GM12878 (cell line): Measurements from ENCODE around the gene RSKR. TPM values are rescaled to one million over a fixed set of nuclear protein-coding genes. Genes with fewer than 3 reads are reported as not detected.

Experiments used
- ATAC-seq: fragments of 200-7000 bp; cut with Tn5 transposase; 3 replicates; pipeline ENCODE4 v1.9.1; 2020; ENCODE audit warnings: mild to moderate bottlenecking, moderate library complexity
- BruUV-seq: library from RNA; stranded (reverse); fragments of 400-500 nt; replicated peaks from 2 replicates; lab custom pipeline; 2021; lab: Mats Ljungman, UMichigan
- CTCF ChIA-PET: fragments of 300-600 bp; sonication (Branson Sonifier 250); formaldehyde crosslinking; extraction: SDS; loops from one replicate; lab custom pipeline; 2021; ENCODE audit warnings: inconsistent platforms; lab: Yijun Ruan, JAX
- POLR2A ChIA-PET: fragments of 350-600 bp; formaldehyde crosslinking; extraction: SDS; loops from one replicate; lab custom pipeline; 2021; ENCODE audit warnings: inconsistent platforms; lab: Charles Lee
- RAD21 ChIA-PET: fragments of 300-600 bp; sonication (Branson Sonifier 250); formaldehyde crosslinking; loops from one replicate; lab custom pipeline; 2023; ENCODE audit warnings: antibody characterized with exemption; ENCODE audit not compliant: unreplicated experiment; lab: Charles Lee
- SMC1A ChIA-PET: fragments of 300-600 bp; sonication (Branson Sonifier 250); formaldehyde crosslinking; loops from one replicate; lab custom pipeline; 2023; ENCODE audit not compliant: unreplicated experiment, uncharacterized antibody; lab: Charles Lee
- DNase-seq: peaks from one replicate; pipeline ENCODE4 v3.0.0-alpha.2; 2011; ENCODE audit warnings: low read depth, low spot score
- FAIRE-seq: peaks from 3 replicates; lab custom pipeline; 2011; peaks lifted over from hg19 to GRCh38; lab: Jason Lieb, UNC
- H2AFZ ChIP-seq: 2 replicates; pipeline ENCODE4 v1.6.0; 2011; ENCODE audit warnings: low read depth, low read length, control low read depth; ENCODE audit not compliant: control insufficient read depth
- H3K27ac ChIP-seq: 2 replicates; pipeline ENCODE4 v1.5.1; 2011; ENCODE audit warnings: control low read depth; ENCODE audit not compliant: control insufficient read depth, insufficient read depth
- H3K27me3 ChIP-seq, 2 experiments: replicated peaks in 1 of 2; 2 replicates each; pipeline versions ENCODE4 v1.6.0 to v1.6.1; 2011; ENCODE audit warnings: low read length in 1 of 2; ENCODE audit not compliant: control insufficient read depth in 2 of 2, insufficient read depth in 2 of 2
- H3K36me3 ChIP-seq, 2 experiments: 2 replicates each; pipeline ENCODE4 v1.5.1; 2011; ENCODE audit warnings: low read length in 1 of 2; ENCODE audit not compliant: control insufficient read depth in 2 of 2, insufficient read depth in 2 of 2
- H3K4me1 ChIP-seq: 2 replicates; pipeline ENCODE4 v1.6.1; 2011; ENCODE audit warnings: mild to moderate bottlenecking, low read length, moderate library complexity, mixed read lengths; ENCODE audit not compliant: control insufficient read depth, insufficient read depth
- H3K4me2 ChIP-seq: 2 replicates; pipeline ENCODE4 v1.6.0; 2011; ENCODE audit warnings: control low read depth; ENCODE audit not compliant: control insufficient read depth, insufficient read depth
- H3K4me3 ChIP-seq: fragments of 200-600 bp; sonication (generic); 2 replicates; pipeline ENCODE4 v1.5.1; 2016
- H3K79me2 ChIP-seq: 2 replicates; pipeline ENCODE4 v1.6.0; 2011; ENCODE audit warnings: low read length; ENCODE audit not compliant: control insufficient read depth, insufficient read depth
- H3K9ac ChIP-seq: 2 replicates; pipeline ENCODE4 v1.8.0; 2011; ENCODE audit warnings: low read length, control low read depth, mixed read lengths; ENCODE audit not compliant: control insufficient read depth, insufficient read depth
- H3K9me3 ChIP-seq: replicated peaks from 3 replicates; pipeline ENCODE4 v1.5.1; 2011; ENCODE audit warnings: mild to moderate bottlenecking, low read length; ENCODE audit not compliant: control insufficient read depth, insufficient read depth
- H4K20me1 ChIP-seq: 2 replicates; pipeline ENCODE4 v1.6.0; 2011; ENCODE audit not compliant: control insufficient read depth, insufficient read depth
- ETV6 ChIP-seq, 2 experiments: fragments of 450-650 bp in 1 of 2; IDR thresholded peaks in 1 of 2; conservative IDR thresholded peaks in 1 of 2; 2 replicates each; pipeline ENCODE4 v1.6.1; 2014; ENCODE audit warnings: antibody characterized with exemption in 1 of 2, borderline replicate concordance in 1 of 2, low read depth in 1 of 2, mild to moderate bottlenecking in 1 of 2, moderate library complexity in 1 of 2
- GATAD2B ChIP-seq: fragments of 450-650 bp; conservative IDR thresholded peaks from 2 replicates; pipeline ENCODE4 v1.6.1; 2017; ENCODE audit warnings: low read depth, mild to moderate bottlenecking, moderate library complexity
- MTA3 ChIP-seq: IDR thresholded peaks from 2 replicates; pipeline ENCODE4 v1.6.1; 2012; ENCODE audit warnings: low read length, inconsistent platforms, borderline replicate concordance
- MXI1 ChIP-seq: fragments of 150-350 bp; IDR thresholded peaks from 2 replicates; pipeline ENCODE4 v1.6.1; 2011; ENCODE audit warnings: low read depth, mild to moderate bottlenecking, inconsistent platforms, low read length, improper control_type of control experiment
- POLR2A ChIP-seq: IDR thresholded peaks from 2 replicates; pipeline ENCODE4 v1.6.1; 2011; ENCODE audit warnings: low read depth, mild to moderate bottlenecking, low read length
- RAD21 ChIP-seq: IDR thresholded peaks from 2 replicates; pipeline ENCODE4 v1.6.1; 2011; ENCODE audit warnings: mild to moderate bottlenecking, low read depth, low read length, moderate library complexity; ENCODE audit not compliant: insufficient read depth
- SMC3 ChIP-seq: IDR thresholded peaks from 2 replicates; pipeline ENCODE4 v1.6.1; 2011; ENCODE audit warnings: low read length, improper control_type of control experiment, borderline replicate concordance
- SREBF1 ChIP-seq: IDR thresholded peaks from 2 replicates; pipeline ENCODE4 v1.6.1; 2012; ENCODE audit warnings: mild to moderate bottlenecking, low read length
- TAF1 ChIP-seq: IDR thresholded peaks from 2 replicates; pipeline ENCODE4 v1.6.1; 2011; ENCODE audit warnings: mild to moderate bottlenecking, low read depth, low read length, borderline replicate concordance
- WGBS: methylation state at CpG from one replicate; pipeline ENCODE4 v1.1.6; 2016; ENCODE audit warnings: low lambda C conversion rate; ENCODE audit not compliant: insufficient replicate concordance, insufficient coverage; ENCODE audit errors: missing lambda C conversion rate; 5-methylcytosine and 5-hydroxymethylcytosine counted together
- in situ Hi-C: fragments of 300-500 bp; cut with MboI; formaldehyde crosslinking; loops from 9 replicates; pipeline ENCODE4 v1.14.3; 2018; ENCODE audit warnings: mixed read lengths
- intact Hi-C: fragments of 100-400 bp; cut with micrococcal nuclease; formaldehyde crosslinking; loops from one replicate; pipeline ENCODE4 v1.14.2; 2022; ENCODE audit not compliant: unreplicated experiment
- polyA plus RNA-seq, 11 experiments: library from polyadenylated mRNA; depleted of rRNA in 4 of 11; unstranded in 6 of 11; stranded (reverse) in 5 of 11; fragments of >200 nt; fragmentation: Nextera tagmentation in 4 of 11; fragmentation: Illumina TruSeq in 1 of 11; extraction: Ambion mirVana in 4 of 11; extraction: Trizol in 1 of 11; gene quantifications; 1 replicate in 1 of 11; 2 replicates in 10 of 11; pipeline versions ENCODE4 v1.2.1 to v1.2.3, GENCODE V29; 2011 to 2016; ENCODE audit warnings: inconsistent platforms in 2 of 11, missing spikeins in 2 of 11, low read depth in 1 of 11
- total RNA-seq, 4 experiments: library from RNA; depleted of rRNA in 3 of 4; stranded (reverse); fragments of >200 nt in 3 of 4; fragmentation: Illumina TruSeq in 1 of 4; extraction: Trizol in 1 of 4; gene quantifications; 2 replicates each; pipeline versions ENCODE4 v1.2.1 to v1.2.3, GENCODE V29; 2013 to 2021
- TF ChIP-seq, protein P1 (sequence below), 3 experiments: IDR thresholded peaks in 2 of 3; conservative IDR thresholded peaks in 1 of 3; 2 replicates each; pipeline ENCODE4 v1.5.1; 2011; ENCODE audit warnings: low read depth in 3 of 3, low read length in 3 of 3, mild to moderate bottlenecking in 3 of 3, control low read depth in 2 of 3, moderate library complexity in 2 of 3, inconsistent platforms in 1 of 3, mixed read lengths in 1 of 3; ENCODE audit not compliant: control insufficient read depth in 2 of 3, insufficient read depth in 1 of 3; ENCODE audit errors: extremely low read depth in 1 of 3

Gene RSKR
- total and polyA plus RNA-seq, 10 of the 15 experiments (the other 5 are each of a cell fraction or from before 2014, with no cell fraction given): 0.52 to 22.4 (median 8.7) TPM

DNA sequence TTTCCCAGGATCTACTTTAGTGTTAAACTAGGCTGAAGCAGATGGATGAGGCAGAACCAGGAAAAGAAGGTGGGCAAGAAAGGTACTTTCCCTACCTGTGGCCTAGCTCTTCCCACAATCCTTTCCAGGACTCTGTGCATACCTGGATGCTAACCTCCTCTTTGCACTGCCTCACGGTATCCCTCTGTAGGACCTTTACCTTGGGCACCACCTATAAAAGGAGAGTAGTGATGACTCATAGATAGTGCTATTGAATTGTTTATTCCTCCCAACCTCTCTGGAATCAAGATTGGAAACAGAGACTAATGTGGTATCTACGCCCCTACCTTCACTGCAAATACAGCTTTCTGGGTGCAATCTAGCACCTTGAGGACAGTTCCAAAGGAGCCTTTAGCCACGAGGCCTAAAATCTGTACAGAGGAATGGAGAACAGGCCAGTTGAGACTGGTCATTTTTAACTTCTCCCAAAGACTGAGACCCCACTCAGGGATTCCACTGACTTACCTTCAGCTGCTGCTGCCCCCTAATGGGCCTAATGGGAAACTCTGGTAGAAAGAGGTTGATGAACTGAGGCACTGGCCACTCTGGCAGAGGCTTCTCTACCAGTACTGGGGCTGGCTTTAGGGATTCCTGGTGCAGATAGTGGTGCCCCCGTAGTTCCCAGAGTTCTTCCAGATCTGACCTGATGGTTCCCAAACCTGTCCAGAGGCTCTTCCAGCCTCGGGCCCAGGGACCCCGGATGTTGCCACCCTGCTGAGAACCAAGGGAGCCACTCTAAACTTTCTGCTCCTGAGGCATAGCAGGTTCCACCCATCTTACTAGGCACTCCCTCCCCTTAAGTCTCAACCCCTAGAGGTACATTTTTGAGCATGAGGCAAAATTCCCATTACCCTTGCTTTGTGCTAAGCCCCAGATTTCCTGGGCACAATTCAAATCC lies 781 bp downstream of the RSKR start:
- Histone ChIP-seq H3K9me3 (no peaks in the 10 kb centered on the region), H3K27me3 (no peaks in the 10 kb centered on the region), H3K27ac (no peak overlapping the region; the same call in 1 of the 2 replicates), H2AFZ (no peak overlapping the region), H4K20me1 (no peaks in the 10 kb centered on the region), H3K4me2 (no peak overlapping the region), H3K79me2 (no peaks in the 10 kb centered on the region), H3K4me3 (no peak overlapping the region), H3K4me1 (no peaks in the 10 kb centered on the region; the same call in none of the 2 replicates), H3K36me3 (peaks cover 32 to 51% of the 10 kb centered on the region in 2 experiments), H3K9ac (no peak overlapping the region)
- 80% methylated on average over 6 of the region's 6 CpGs for WGBS
- ATAC-seq (peak; percentile 87), DNase-seq (no peak), FAIRE-seq (no peak)
- TF ChIP-seq, protein P1, sequence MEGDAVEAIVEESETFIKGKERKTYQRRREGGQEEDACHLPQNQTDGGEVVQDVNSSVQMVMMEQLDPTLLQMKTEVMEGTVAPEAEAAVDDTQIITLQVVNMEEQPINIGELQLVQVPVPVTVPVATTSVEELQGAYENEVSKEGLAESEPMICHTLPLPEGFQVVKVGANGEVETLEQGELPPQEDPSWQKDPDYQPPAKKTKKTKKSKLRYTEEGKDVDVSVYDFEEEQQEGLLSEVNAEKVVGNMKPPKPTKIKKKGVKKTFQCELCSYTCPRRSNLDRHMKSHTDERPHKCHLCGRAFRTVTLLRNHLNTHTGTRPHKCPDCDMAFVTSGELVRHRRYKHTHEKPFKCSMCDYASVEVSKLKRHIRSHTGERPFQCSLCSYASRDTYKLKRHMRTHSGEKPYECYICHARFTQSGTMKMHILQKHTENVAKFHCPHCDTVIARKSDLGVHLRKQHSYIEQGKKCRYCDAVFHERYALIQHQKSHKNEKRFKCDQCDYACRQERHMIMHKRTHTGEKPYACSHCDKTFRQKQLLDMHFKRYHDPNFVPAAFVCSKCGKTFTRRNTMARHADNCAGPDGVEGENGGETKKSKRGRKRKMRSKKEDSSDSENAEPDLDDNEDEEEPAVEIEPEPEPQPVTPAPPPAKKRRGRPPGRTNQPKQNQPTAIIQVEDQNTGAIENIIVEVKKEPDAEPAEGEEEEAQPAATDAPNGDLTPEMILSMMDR (IDR thresholded peaks at IDR 0.05 in 2 of 3, conservative IDR thresholded peaks at IDR 0.05 in 1 of 3; ENCODE audit: control insufficient read depth in 2 of 3, extremely low read depth in 1 of 3, insufficient read depth in 1 of 3, low read depth in 3 of 3, low read length in 3 of 3): peak; percentile 62 to 75 (median 69)
- peak; percentile 38; the same call in 1 of the 2 replicates for TF ChIP-seq SMC3
- TF ChIP-seq MTA3: no peak
- no peak for TF ChIP-seq TAF1
- TF ChIP-seq GATAD2B: no peak
- TF ChIP-seq MXI1: no peak
- TF ChIP-seq POLR2A: 0 out of 2 replicates have a peak, but pooled peaks have one; percentile 5
- TF ChIP-seq SREBF1: no peak
- no peak for TF ChIP-seq ETV6 (conservative IDR thresholded peaks at IDR 0.05 in 1 of 2, IDR thresholded peaks at IDR 0.05 in 1 of 2; ENCODE audit: borderline replicate concordance in 1 of 2, low read depth in 1 of 2)
- TF ChIP-seq RAD21: peak; percentile 69
- intact Hi-C loops: loop anchor here (1.0 kb wide), 1 partner anchor 65 kb away; no protein-coding TSS in a partner anchor
- BruUV-seq: no TSS peak
- in situ Hi-C loops: no loop called here
- RAD21 ChIA-PET: interaction anchor here (0.9 to 3.2 kb wide), 8 partner anchors 14 to 118 kb away, joined by 3 to 24 read pairs (median 8); partner anchors contain the start of genes ALDOC and PIGS
- SMC1A ChIA-PET: interaction anchor here (1.0 to 2.8 kb wide), 7 partner anchors 7 to 116 kb away, joined by 3 to 18 read pairs (median 5); partner anchors contain the start of gene PIGS
- CTCF ChIA-PET: interaction anchor here (0.5 to 8.2 kb wide), 19 partner anchors 9 to 120 kb away, joined by 3 to 88 read pairs (median 6); partner anchors contain the start of genes ALDOC, BLTP2, SPAG5 and UNC119
- POLR2A ChIA-PET: interaction anchor here (0.8 to 2.2 kb wide), 6 partner anchors 13 to 64 kb away, joined by 3 to 12 read pairs (median 4); partner anchors contain the start of gene ALDOC
